ENCODE measurements around the gene DCLRE1C. TPM values are rescaled to one million over a fixed set of nuclear protein-coding genes. Genes with fewer than 3 reads are reported as not detected.
"Not testable (repeated sequence)": the region's sequence is repeated elsewhere in the genome, so short reads cannot be mapped to it uniquely, and the experiment has no call there.

The DCLRE1C gene
- total and polyA plus RNA-seq, 4 donors: 1.6 to 16.6 (median 7.6) TPM

- H3K4me3 ChIP-seq (ENCODE audit: low read length in 2 of 2); DNase-seq; ATAC-seq (ENCODE audit: low FRiP score); H3K36me3 ChIP-seq (ENCODE audit: control insufficient read depth in 1 of 2, insufficient read depth in 2 of 2, low read length in 1 of 2); H3K27ac ChIP-seq (ENCODE audit: low read depth in 1 of 2, low read length in 2 of 2); H3K9me3 ChIP-seq (ENCODE audit: control insufficient read depth, low read length); H3K27me3 ChIP-seq (ENCODE audit: control insufficient read depth in 1 of 2, insufficient read depth in 2 of 2, low read length in 1 of 2); H3K4me1 ChIP-seq (ENCODE audit: control insufficient read depth in 1 of 2, insufficient read depth in 2 of 2, low read length in 2 of 2); intact Hi-C loops (cut with DNase I): not testable (repeated sequence)
- WGBS, 2 donors: 95 to 98% methylated on average over 6 of the region's 6 CpGs
These were observed 89.4 kb downstream of the DCLRE1C start for GRCh38 chr10:14864466-14864865.

DNA sequence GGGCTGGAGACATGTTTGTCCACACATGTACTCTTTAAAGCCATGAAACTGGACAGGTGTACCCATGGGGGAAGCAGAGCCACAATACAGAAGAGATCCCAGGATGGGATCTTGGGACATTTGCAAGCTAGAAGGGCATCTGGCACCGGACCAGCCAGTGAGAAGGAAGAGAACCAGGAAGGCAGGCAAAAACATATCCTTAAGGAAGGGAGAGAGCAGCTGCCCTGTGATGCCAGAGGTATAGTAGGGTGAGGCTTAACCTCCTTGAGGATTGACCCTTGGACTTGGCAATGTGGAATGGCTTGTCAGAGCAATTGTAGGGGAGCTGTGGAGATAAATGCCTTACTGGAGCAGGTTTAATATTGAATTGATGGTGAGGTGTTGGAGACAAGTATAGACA, 93.1 kb downstream of the DCLRE1C start:
- peaks cover 4 to 9% of the 10 kb centered on the region in 2 donors for H3K36me3 ChIP-seq (ENCODE audit: control insufficient read depth in 1 of 2, insufficient read depth in 2 of 2, low read length in 1 of 2)
- DNase-seq (no peak), ATAC-seq (ENCODE audit: low FRiP score) (no peak)
- H3K4me1 ChIP-seq (ENCODE audit: control insufficient read depth in 1 of 2, insufficient read depth in 2 of 2, low read length in 2 of 2): no peaks in the 10 kb centered on the region
- H3K27ac ChIP-seq (ENCODE audit: low read depth in 1 of 2, low read length in 2 of 2): no peak overlapping the region
- no peaks in the 10 kb centered on the region for H3K27me3 ChIP-seq (ENCODE audit: control insufficient read depth in 1 of 2, insufficient read depth in 2 of 2, low read length in 1 of 2)
- intact Hi-C loops (cut with DNase I): no loop called here
- 82 to 89% methylated on average over 1 of the region's 1 CpG for WGBS, 2 donors
- no peaks in the 10 kb centered on the region for H3K9me3 ChIP-seq (ENCODE audit: control insufficient read depth, low read length)
- no peak overlapping the region for H3K4me3 ChIP-seq (ENCODE audit: low read length in 2 of 2)

GRCh38 chr10:14859775-14860174, 94.1 kb downstream of the DCLRE1C start:
- Histone ChIP-seq H3K27ac (ENCODE audit: low read depth in 1 of 2, low read length in 2 of 2) (no peak overlapping the region), H3K4me1 (ENCODE audit: control insufficient read depth in 1 of 2, insufficient read depth in 2 of 2, low read length in 2 of 2) (no peaks in the 10 kb centered on the region), H3K4me3 (ENCODE audit: low read length in 2 of 2) (no peak overlapping the region), H3K27me3 (ENCODE audit: control insufficient read depth in 1 of 2, insufficient read depth in 2 of 2, low read length in 1 of 2) (no peaks in the 10 kb centered on the region), H3K36me3 (ENCODE audit: control insufficient read depth in 1 of 2, insufficient read depth in 2 of 2, low read length in 1 of 2) (peaks cover 4 to 9% of the 10 kb centered on the region in 2 donors), H3K9me3 (ENCODE audit: control insufficient read depth, low read length) (no peaks in the 10 kb centered on the region)
- intact Hi-C loops (cut with DNase I): no loop called here
- DNase-seq (no peak), ATAC-seq (ENCODE audit: low FRiP score) (no peak)

DNA sequence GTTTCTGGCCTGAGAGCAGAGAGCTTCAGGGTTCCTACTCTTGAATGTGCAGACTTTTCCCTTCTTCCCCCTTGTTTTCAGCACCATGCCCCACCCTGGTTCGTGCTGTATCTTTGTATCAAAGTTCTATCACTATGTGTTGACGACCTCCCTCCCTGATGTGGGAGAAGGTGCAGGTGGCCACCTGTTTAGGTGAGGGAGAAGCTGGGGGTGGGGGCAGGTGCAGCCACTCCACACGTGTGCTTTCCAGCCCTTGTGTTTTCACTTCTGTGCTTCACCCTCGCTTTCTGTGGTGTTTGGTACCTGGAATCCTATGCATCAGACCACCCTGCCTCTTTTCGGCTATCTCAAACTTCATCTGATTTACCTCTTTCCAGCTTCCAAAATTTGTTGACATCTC, 94.9 kb downstream of the DCLRE1C start:
- DNase-seq (no peak), ATAC-seq (ENCODE audit: low FRiP score) (no peak)
- no peaks in the 10 kb centered on the region for H3K27me3 ChIP-seq (ENCODE audit: control insufficient read depth in 1 of 2, insufficient read depth in 2 of 2, low read length in 1 of 2)
- no peaks in the 10 kb centered on the region for H3K4me1 ChIP-seq (ENCODE audit: control insufficient read depth in 1 of 2, insufficient read depth in 2 of 2, low read length in 2 of 2)
- 84 to 85% methylated on average over 5 of the region's 5 CpGs for WGBS, 2 donors
- H3K4me3 ChIP-seq (ENCODE audit: low read length in 2 of 2): no peak overlapping the region
- H3K9me3 ChIP-seq (ENCODE audit: control insufficient read depth, low read length): no peaks in the 10 kb centered on the region
- intact Hi-C loops (cut with DNase I): no loop called here
- H3K36me3 ChIP-seq (ENCODE audit: control insufficient read depth in 1 of 2, insufficient read depth in 2 of 2, low read length in 1 of 2): peaks cover 4 to 9% of the 10 kb centered on the region in 2 donors
- no peak overlapping the region for H3K27ac ChIP-seq (ENCODE audit: low read depth in 1 of 2, low read length in 2 of 2)

GRCh38 chr10:14858338-14858960, 95.4 kb downstream of the DCLRE1C start:
- 92 to 94% methylated on average over 6 of the region's 6 CpGs for WGBS, 2 donors
- ATAC-seq (ENCODE audit: low FRiP score): no peak

GRCh38 chr10:14855453-14855852, 98.4 kb downstream of the DCLRE1C start:
- Histone ChIP-seq H3K4me1 (ENCODE audit: control insufficient read depth in 1 of 2, insufficient read depth in 2 of 2, low read length in 2 of 2) (no peaks in the 10 kb centered on the region), H3K27me3 (ENCODE audit: control insufficient read depth in 1 of 2, insufficient read depth in 2 of 2, low read length in 1 of 2) (no peaks in the 10 kb centered on the region), H3K4me3 (ENCODE audit: low read length in 2 of 2) (no peak overlapping the region), H3K9me3 (ENCODE audit: control insufficient read depth, low read length) (no peaks in the 10 kb centered on the region), H3K36me3 (ENCODE audit: control insufficient read depth in 1 of 2, insufficient read depth in 2 of 2, low read length in 1 of 2) (peaks cover 0 to 6% of the 10 kb centered on the region in 2 donors), H3K27ac (ENCODE audit: low read depth in 1 of 2, low read length in 2 of 2) (no peak overlapping the region)
- 84 to 92% methylated on average over 1 of the region's 1 CpG for WGBS, 2 donors
- DNase-seq: no peak
- ATAC-seq (ENCODE audit: low FRiP score): no peak
- intact Hi-C loops (cut with DNase I): no loop called here

More at GRCh38 chr10:14858338-14858960, 95.4 kb downstream of the DCLRE1C start:
- no peaks in the 10 kb centered on the region for H3K4me1 ChIP-seq (ENCODE audit: control insufficient read depth in 1 of 2, insufficient read depth in 2 of 2, low read length in 2 of 2)
- H3K4me3 ChIP-seq (ENCODE audit: low read length in 2 of 2): no peak overlapping the region
- intact Hi-C loops (cut with DNase I): no loop called here
- H3K9me3 ChIP-seq (ENCODE audit: control insufficient read depth, low read length): no peaks in the 10 kb centered on the region
- H3K27me3 ChIP-seq (ENCODE audit: control insufficient read depth in 1 of 2, insufficient read depth in 2 of 2, low read length in 1 of 2): no peaks in the 10 kb centered on the region
- H3K27ac ChIP-seq (ENCODE audit: low read depth in 1 of 2, low read length in 2 of 2): no peak overlapping the region
- peaks cover 3 to 9% of the 10 kb centered on the region in 2 donors for H3K36me3 ChIP-seq (ENCODE audit: control insufficient read depth in 1 of 2, insufficient read depth in 2 of 2, low read length in 1 of 2)
- DNase-seq: no peak

- 83 to 87% methylated on average over 3 of the region's 3 CpGs for WGBS, 2 donors
- intact Hi-C loops (cut with DNase I): no loop called here
- H3K36me3 ChIP-seq (ENCODE audit: control insufficient read depth in 1 of 2, insufficient read depth in 2 of 2, low read length in 1 of 2): peaks cover 5 to 6% of the 10 kb centered on the region in 2 donors
These were observed 101.7 kb downstream of the DCLRE1C start for GRCh38 chr10:14852236-14852635.

More at GRCh38 chr10:14852236-14852635, 101.7 kb downstream of the DCLRE1C start:
- Histone ChIP-seq H3K4me3 (ENCODE audit: low read length in 2 of 2) (no peak overlapping the region), H3K4me1 (ENCODE audit: control insufficient read depth in 1 of 2, insufficient read depth in 2 of 2, low read length in 2 of 2) (no peaks in the 10 kb centered on the region), H3K9me3 (ENCODE audit: control insufficient read depth, low read length) (no peaks in the 10 kb centered on the region), H3K27ac (ENCODE audit: low read depth in 1 of 2, low read length in 2 of 2) (no peak overlapping the region), H3K27me3 (ENCODE audit: control insufficient read depth in 1 of 2, insufficient read depth in 2 of 2, low read length in 1 of 2) (no peaks in the 10 kb centered on the region)
- no peak for ATAC-seq (ENCODE audit: low FRiP score)
- no peak for DNase-seq

Other genes with a start within 250 kb of the DCLRE1C start
- gene FAM107B, start 179.2 kb downstream of the DCLRE1C start, total RNA-seq: 10 to 100 TPM; 31.4 to 34.8 TPM
- 10 to 100 TPM; 16.6 to 58.5 TPM for gene FAM107B, start 179.2 kb downstream of the DCLRE1C start, polyA plus RNA-seq
- 1 to 10 TPM; 1.9 TPM for gene CDNF, start 116.1 kb downstream of the DCLRE1C start, total RNA-seq
- gene CDNF, start 116.1 kb downstream of the DCLRE1C start, polyA plus RNA-seq: 1 to 10 TPM in 1 of 2 donors, not detected in 1; 1.3 TPM
- gene HSPA14, start 115.8 kb downstream of the DCLRE1C start, total RNA-seq: 10 to 100 TPM; 11.5 TPM
- 10 to 100 TPM in 1 of 2 donors, 1 to 10 TPM in 1; 7.3 to 11.7 TPM for gene HSPA14, start 115.8 kb downstream of the DCLRE1C start, polyA plus RNA-seq
- 1 to 10 TPM; 7.0 to 8.2 TPM for gene MSANTD7, start 115.8 kb downstream of the DCLRE1C start, total RNA-seq
- 1 to 10 TPM; 2.6 to 4.1 TPM for gene MSANTD7, start 115.8 kb downstream of the DCLRE1C start, polyA plus RNA-seq
- 1 to 10 TPM; 5.2 to 8.0 TPM for gene SUV39H2, start 75.2 kb downstream of the DCLRE1C start, total RNA-seq
- 1 to 10 TPM; 1.1 to 3.0 TPM for gene SUV39H2, start 75.2 kb downstream of the DCLRE1C start, polyA plus RNA-seq
- gene MEIG1, start 5.3 kb upstream of the DCLRE1C start, total RNA-seq: not detected
- gene MEIG1, start 5.3 kb upstream of the DCLRE1C start, polyA plus RNA-seq: not detected
- gene OLAH, start 89.8 kb upstream of the DCLRE1C start, total RNA-seq: 1 to 10 TPM in 1 of 2 donors, not detected in 1; 1.1 TPM
- gene OLAH, start 89.8 kb upstream of the DCLRE1C start, polyA plus RNA-seq: 1 to 10 TPM; 2.5 to 4.4 TPM
- not detected for gene ACBD7, start 134.7 kb upstream of the DCLRE1C start, total RNA-seq
- not detected for gene ACBD7, start 134.7 kb upstream of the DCLRE1C start, polyA plus RNA-seq
- gene RPP38, start 143.3 kb upstream of the DCLRE1C start, total RNA-seq: 1 to 10 TPM; 8.2 to 9.0 TPM
- gene RPP38, start 143.3 kb upstream of the DCLRE1C start, polyA plus RNA-seq: 10 to 100 TPM in 1 of 2 donors, 1 to 10 TPM in 1; 9.6 to 12.0 TPM
- 10 to 100 TPM; 11.9 to 20.4 TPM for gene NMT2, start 214.6 kb upstream of the DCLRE1C start, total RNA-seq
- 10 to 100 TPM; 11.9 to 12.5 TPM for gene NMT2, start 214.6 kb upstream of the DCLRE1C start, polyA plus RNA-seq

All from aorta (tissue), 5 donors.